ENCODE results near the gene OR51F1.
"Not testable (repeated sequence)": the region's sequence is repeated elsewhere in the genome, so short reads cannot be mapped to it uniquely, and the experiment has no call there.

Gene OR51F1, protein sequence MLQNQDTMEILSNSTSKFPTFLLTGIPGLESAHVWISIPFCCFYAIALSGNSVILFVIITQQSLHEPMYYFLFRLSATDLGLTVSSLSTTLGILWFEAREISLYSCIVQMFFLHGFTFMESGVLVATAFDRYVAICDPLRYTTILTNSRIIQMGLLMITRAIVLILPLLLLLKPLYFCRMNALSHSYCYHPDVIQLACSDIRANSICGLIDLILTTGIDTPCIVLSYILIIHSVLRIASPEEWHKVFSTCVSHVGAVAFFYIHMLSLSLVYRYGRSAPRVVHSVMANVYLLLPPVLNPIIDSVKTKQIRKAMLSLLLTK

DNA sequence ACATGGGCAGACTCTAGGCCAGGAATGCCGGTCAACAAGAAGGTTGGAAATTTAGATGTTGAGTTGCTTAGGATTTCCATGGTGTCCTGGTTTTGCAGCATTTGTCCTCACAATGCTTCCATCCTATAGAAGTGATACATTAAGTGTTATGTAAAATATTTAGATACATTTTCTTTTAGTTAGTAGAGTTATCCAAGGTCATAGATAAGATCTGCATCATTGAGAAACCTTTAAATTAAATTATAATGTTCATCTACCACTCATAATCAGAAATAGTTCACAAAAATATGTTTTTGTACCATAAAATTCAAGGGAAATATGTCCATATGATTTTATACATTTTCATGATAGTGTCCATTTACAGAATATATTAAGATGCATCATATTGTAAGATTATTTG, at the start of gene OR51F1:
Gene OR51F1 (minus strand): TSS at position 101 of the 400 bp plus-strand sequence. CDS start 0 bp downstream, at position 101.
- TF ChIP-seq, protein P1, sequence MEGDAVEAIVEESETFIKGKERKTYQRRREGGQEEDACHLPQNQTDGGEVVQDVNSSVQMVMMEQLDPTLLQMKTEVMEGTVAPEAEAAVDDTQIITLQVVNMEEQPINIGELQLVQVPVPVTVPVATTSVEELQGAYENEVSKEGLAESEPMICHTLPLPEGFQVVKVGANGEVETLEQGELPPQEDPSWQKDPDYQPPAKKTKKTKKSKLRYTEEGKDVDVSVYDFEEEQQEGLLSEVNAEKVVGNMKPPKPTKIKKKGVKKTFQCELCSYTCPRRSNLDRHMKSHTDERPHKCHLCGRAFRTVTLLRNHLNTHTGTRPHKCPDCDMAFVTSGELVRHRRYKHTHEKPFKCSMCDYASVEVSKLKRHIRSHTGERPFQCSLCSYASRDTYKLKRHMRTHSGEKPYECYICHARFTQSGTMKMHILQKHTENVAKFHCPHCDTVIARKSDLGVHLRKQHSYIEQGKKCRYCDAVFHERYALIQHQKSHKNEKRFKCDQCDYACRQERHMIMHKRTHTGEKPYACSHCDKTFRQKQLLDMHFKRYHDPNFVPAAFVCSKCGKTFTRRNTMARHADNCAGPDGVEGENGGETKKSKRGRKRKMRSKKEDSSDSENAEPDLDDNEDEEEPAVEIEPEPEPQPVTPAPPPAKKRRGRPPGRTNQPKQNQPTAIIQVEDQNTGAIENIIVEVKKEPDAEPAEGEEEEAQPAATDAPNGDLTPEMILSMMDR (IDR thresholded peaks at IDR 0.05), result no peak
- TF ChIP-seq ZFX (IDR thresholded peaks at IDR 0.05; ENCODE audit: borderline replicate concordance), result no peak

DNA sequence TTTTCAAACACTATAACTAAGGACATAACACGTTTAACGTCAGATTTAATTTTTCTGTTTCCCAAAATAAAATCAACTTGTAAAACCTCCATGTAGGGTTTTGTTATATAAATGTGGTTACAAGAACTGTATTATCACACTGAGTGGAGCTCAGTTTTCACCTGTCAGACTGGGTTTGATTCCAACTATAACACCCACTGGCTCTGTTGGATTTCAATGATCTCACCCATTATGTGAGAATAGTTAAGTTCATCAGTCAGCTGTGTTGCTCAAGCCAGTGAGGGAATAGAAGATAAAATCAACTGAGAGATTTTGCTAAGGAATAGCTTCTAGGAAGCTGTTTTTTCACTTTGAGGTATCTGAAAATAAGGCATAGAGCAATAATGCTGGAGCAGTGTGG, 39.5 kb upstream of the OR51F1 start:
- no peak for TF ChIP-seq ZFX (IDR thresholded peaks at IDR 0.05; ENCODE audit: borderline replicate concordance)
- TF ChIP-seq, protein P1 (IDR thresholded peaks at IDR 0.05), result no peak
- no peak overlapping the region for H3K27ac ChIP-seq

More for the DNA sequence above, at the start of gene OR51F1:
- no peak within 1 kb of the TSS for H3K27ac ChIP-seq

DNA sequence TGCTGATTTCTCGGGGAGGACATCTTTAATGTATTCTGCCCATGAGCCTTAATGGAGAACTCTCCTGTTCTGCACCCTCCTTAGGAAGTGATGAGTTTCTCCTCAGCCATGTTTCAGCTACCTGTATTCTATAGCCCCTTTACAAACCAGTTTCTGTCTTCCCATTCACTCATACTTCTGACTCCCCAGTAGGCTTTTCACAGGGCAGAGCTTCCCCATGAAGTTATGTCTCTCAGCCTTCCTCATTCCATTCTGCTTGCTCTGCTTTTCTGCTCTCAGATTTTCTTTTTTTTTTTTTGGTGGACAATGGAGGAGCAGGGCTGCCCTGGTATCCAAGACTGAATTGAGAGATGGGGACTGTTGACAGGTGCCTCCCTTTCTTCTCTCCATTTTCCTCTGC, 38.7 kb upstream of the OR51F1 start:
- H3K27ac ChIP-seq, result no peak overlapping the region
- TF ChIP-seq, protein P1 (IDR thresholded peaks at IDR 0.05), result no peak
- no peak for TF ChIP-seq ZFX (IDR thresholded peaks at IDR 0.05; ENCODE audit: borderline replicate concordance)

DNA sequence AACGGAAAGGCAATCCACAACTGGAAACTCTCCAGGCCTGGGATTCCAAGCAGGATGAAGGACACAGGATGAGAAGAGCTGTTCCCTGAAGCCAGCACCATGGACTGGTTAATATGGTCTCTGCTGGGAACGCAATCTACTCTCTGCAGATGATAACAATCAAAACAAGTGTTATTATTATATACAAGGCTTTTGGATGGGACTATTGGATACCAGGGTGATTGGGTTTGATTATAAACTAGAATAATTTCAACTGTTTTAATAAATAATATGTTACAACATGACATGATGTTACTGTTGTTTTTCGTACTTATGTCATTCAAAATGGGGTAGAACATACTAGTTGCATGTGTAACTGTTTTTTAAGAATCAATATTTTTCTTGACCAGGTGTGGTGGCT, 34.5 kb upstream of the OR51F1 start, which contains the start of gene OR52R1:
Gene OR52R1 (minus strand): TSS at position 101 of the 400 bp plus-strand sequence. CDS start 0 bp downstream, at position 101.
- TF ChIP-seq, protein P1 (IDR thresholded peaks at IDR 0.05), result no peak
- no peak for TF ChIP-seq ZFX (IDR thresholded peaks at IDR 0.05; ENCODE audit: borderline replicate concordance)
- H3K27ac ChIP-seq, result no peak within 1 kb of the TSS

DNA sequence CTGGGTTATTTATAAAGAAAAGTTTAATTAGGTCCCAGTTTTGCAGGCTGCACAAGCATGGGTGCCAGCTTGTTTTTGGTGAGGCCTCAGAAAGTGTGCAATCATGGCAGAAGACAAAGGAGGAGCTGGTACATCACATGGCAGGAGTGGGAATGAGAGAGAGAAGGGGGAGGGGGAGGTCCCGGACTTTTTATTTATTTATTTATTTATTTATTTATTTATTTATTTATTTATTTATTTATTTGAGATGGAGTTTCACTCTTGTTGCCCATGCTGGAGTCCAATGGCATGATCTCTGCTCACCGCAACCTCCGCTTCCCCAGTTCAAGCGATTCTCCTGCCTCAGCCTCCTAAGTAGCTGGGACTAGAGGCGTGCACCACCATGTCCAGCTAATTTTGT, 31.6 kb upstream of the OR51F1 start:
- H3K27ac ChIP-seq, result not testable (repeated sequence)

DNA sequence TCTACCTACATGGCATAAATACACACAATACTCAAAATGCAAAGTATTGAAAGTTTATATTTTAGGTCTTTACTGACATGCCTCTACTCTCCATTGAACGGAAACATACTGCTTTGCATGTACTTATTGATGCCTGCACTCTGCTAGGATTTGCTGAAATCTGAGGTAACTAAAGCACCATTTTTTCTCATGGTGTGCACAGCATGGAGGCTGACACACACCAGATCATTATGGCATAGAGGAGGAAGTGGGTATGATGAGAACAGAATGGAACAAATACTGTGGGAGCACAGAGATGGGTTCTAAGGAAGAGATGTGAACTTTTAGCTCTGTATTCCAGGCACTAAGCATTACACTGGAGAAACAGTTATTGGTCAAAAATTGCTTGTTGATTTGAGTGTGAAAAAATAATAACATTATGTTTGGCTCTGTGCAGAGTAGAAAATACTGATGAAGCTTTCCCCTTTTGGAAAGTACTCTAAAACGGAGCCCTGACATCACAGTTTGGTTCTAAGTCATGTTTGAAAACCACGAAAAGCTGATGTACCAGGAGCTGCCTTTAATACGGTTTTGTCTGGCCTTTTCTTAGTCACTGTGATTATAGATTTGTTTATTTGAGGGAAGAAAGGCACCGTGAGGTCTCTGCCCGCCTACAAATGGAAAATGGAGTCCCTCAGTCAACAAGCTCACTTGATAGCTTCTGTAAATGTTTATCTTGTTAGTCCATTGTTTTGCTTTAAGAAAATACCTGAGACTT, 28.9 kb upstream of the OR51F1 start:
- no peak overlapping the region for H3K27ac ChIP-seq
- TF ChIP-seq ZFX (IDR thresholded peaks at IDR 0.05; ENCODE audit: borderline replicate concordance), result no peak
- TF ChIP-seq, protein P1 (IDR thresholded peaks at IDR 0.05), result no peak

DNA sequence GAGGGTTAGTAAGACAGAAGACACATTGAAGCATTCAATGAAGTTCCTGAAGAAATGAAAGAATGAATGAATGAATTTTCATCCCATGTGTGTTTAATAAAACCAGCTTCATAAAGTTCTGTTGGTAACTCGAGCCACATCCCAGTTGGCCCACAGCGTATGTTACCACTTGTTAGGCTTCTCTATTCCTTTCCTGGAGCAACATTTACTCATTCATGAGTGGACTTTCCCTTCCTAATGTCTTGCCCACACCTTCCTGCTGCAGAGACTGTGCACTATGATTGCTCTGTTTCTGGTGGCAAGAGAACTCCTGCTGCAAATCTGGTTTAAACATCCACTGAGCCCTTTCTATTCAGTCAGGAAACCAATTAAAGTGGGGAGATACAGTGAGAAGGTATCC, 27.5 kb upstream of the OR51F1 start:
- TF ChIP-seq ZFX (IDR thresholded peaks at IDR 0.05; ENCODE audit: borderline replicate concordance), result no peak
- TF ChIP-seq, protein P1 (IDR thresholded peaks at IDR 0.05), result no peak

More for the DNA sequence above, 27.5 kb upstream of the OR51F1 start:
- no peak overlapping the region for H3K27ac ChIP-seq
